ENCODE results near the gene PKNOX2. TPM values are rescaled to one million over a fixed set of nuclear protein-coding genes. Genes with fewer than 3 reads are reported as not detected.

PKNOX2 gene
- polyA plus RNA-seq, 2 of the 4 experiments (the other 2 are of a cell fraction), result not detected

- TF ChIP-seq ESRRA (IDR thresholded peaks at IDR 0.05; ENCODE audit: borderline replicate concordance, low read length), result no peak
Measured at GRCh38 chr11:125123947-125124617, 40.5 kb upstream of the PKNOX2 start (continued).

GRCh38 chr11:125124618-125124992 lies 39.9 kb upstream of the PKNOX2 start:
- POLR2A ChIA-PET, result interaction anchor here (0.5 to 1.6 kb wide), 6 partner anchors 12 to 359 kb away, joined by 3 to 5 read pairs (median 4); partner anchors contain the start of genes CCDC15 and TMEM218
- ATAC-seq (no peak), DNase-seq (ENCODE audit: low read depth in 1 of 2, low spot score in 1 of 2) (no peak), FAIRE-seq (no peak)
- Histone ChIP-seq H3K4me2 (peak overlapping the region; percentile 69), H3K4me3 (no peak overlapping the region; the same call in 2 of the 3 replicates), H3K9me3 (peaks cover 6% of the 10 kb centered on the region; the same call in 2 of the 3 replicates), H3K4me1 (no peaks in the 10 kb centered on the region), H3K27ac (no peak overlapping the region)
- TF ChIP-seq JUN (IDR thresholded peaks at IDR 0.05) (no peak), BHLHE40 (IDR thresholded peaks at IDR 0.05; ENCODE audit: low read depth, low read length) (no peak), MAZ (IDR thresholded peaks at IDR 0.05; ENCODE audit: borderline replicate concordance, low read depth, low read length) (no peak), JUNB (IDR thresholded peaks at IDR 0.05) (no peak)
- TF ChIP-seq, protein P1, sequence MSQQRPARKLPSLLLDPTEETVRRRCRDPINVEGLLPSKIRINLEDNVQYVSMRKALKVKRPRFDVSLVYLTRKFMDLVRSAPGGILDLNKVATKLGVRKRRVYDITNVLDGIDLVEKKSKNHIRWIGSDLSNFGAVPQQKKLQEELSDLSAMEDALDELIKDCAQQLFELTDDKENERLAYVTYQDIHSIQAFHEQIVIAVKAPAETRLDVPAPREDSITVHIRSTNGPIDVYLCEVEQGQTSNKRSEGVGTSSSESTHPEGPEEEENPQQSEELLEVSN (IDR thresholded peaks at IDR 0.05; ENCODE audit: borderline replicate concordance, low read depth), result no peak
- WGBS (ENCODE audit: missing lambda C conversion rate), result 87% methylated on average over 4 of the region's 4 CpGs
- CTCF ChIA-PET, result interaction anchor here (0.8 to 3.2 kb wide), 11 partner anchors 8 to 280 kb away, joined by 3 to 19 read pairs (median 4); partner anchors contain the start of gene TMEM218

DNA sequence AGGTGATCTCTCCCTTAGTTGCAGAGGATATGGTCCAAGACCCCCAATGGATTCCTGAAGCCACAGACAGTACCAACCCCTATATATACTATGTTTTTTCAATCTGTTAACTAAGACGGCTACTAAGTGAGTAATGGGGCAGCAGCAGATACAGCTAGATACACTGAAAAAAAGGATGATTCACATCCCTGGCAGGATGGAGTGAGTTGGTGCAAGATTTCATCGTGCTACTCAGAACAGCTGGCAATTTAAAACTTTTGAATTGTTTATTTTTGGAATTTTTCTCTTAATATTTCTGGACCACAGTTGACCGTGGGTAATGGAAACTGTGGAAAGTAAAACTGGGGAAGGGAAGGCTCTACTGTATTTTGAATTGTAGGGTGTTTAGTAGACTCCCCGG lies 36.1 kb upstream of the PKNOX2 start:
- H3K27ac ChIP-seq, result no peak overlapping the region
- no peaks in the 10 kb centered on the region for H3K4me1 ChIP-seq
- CTCF ChIA-PET, result interaction anchor here (0.6 to 3.0 kb wide), 2 partner anchors 13 to 130 kb away, joined by 4 to 17 read pairs; no protein-coding TSS in a partner anchor
- H3K9me3 ChIP-seq, result peaks cover 4% of the 10 kb centered on the region; the same call in 2 of the 3 replicates
- FAIRE-seq (no peak), ATAC-seq (no peak), DNase-seq (ENCODE audit: low read depth in 1 of 2, low spot score in 1 of 2) (no peak)
- TF ChIP-seq FOSB (CRISPR knock-in tag; IDR thresholded peaks at IDR 0.05) (no peak), ZNF302 (CRISPR knock-in tag; IDR thresholded peaks at IDR 0.05) (no peak), ZSCAN20 (CRISPR knock-in tag; IDR thresholded peaks at IDR 0.05) (no peak), NFE2L2 (conservative IDR thresholded peaks at IDR 0.05; ENCODE audit: low read length) (no peak), REST (IDR thresholded peaks at IDR 0.05) (no peak), KDM5A (IDR thresholded peaks at IDR 0.05) (no peak), NPAS2 (CRISPR knock-in tag; IDR thresholded peaks at IDR 0.05; ENCODE audit: borderline replicate concordance) (no peak), CHD2 (IDR thresholded peaks at IDR 0.05; ENCODE audit: low read length, partially characterized antibody) (no peak), RNF2 (IDR thresholded peaks at IDR 0.05; ENCODE audit: borderline replicate concordance, low read depth) (no peak), HEYL (CRISPR knock-in tag; IDR thresholded peaks at IDR 0.05) (no peak), RCOR1 (IDR thresholded peaks at IDR 0.05; ENCODE audit: low read depth, low read length) (no peak), TFCP2L1 (CRISPR knock-in tag; IDR thresholded peaks at IDR 0.05) (no peak), POLR2AphosphoS2 (conservative IDR thresholded peaks at IDR 0.05; ENCODE audit: low read length) (no peak), EHMT2 (IDR thresholded peaks at IDR 0.05; ENCODE audit: low read depth) (no peak)
- TF ChIP-seq, protein P2, sequence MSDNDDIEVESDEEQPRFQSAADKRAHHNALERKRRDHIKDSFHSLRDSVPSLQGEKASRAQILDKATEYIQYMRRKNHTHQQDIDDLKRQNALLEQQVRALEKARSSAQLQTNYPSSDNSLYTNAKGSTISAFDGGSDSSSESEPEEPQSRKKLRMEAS (IDR thresholded peaks at IDR 0.05), result no peak
- POLR2A ChIA-PET, result no interaction called here
- no peak overlapping the region for H3K4me2 ChIP-seq
- 17% methylated on average over 4 of the region's 4 CpGs for WGBS (ENCODE audit: missing lambda C conversion rate)
- H3K4me3 ChIP-seq, result no peak overlapping the region

Data from A549 (cell line).